Subcutaneous abdominal adipose tissue (tissue), 5 donors: ENCODE measurements around the gene NLGN3.
"Not testable (repeated sequence)": the region's sequence is repeated elsewhere in the genome, so short reads cannot be mapped to it uniquely, and the experiment has no call there.

Experiments
- H3K27ac ChIP-seq: one replicate; pipeline ENCODE4 v1.7.0; 2013; ENCODE audit warnings: low read depth, mild to moderate bottlenecking, inconsistent platforms, low read length, moderate library complexity
- H3K27me3 ChIP-seq, 5 donors: one replicate each; pipeline ENCODE4 v1.7.0; 2013; ENCODE audit warnings: low read length in 5 of 5, inconsistent platforms in 1 of 5; ENCODE audit not compliant: control insufficient read depth in 5 of 5, insufficient read depth in 4 of 5
- H3K36me3 ChIP-seq, 5 donors: one replicate each; pipeline ENCODE4 v1.7.0; 2013; ENCODE audit warnings: low read length in 5 of 5; ENCODE audit not compliant: control insufficient read depth in 5 of 5, insufficient read depth in 5 of 5
- H3K4me1 ChIP-seq, 5 donors: one replicate each; pipeline ENCODE4 v1.7.0; 2013; ENCODE audit warnings: low read length in 5 of 5, mild to moderate bottlenecking in 3 of 5, moderate library complexity in 1 of 5; ENCODE audit not compliant: control insufficient read depth in 5 of 5, insufficient read depth in 5 of 5
- H3K4me3 ChIP-seq, 5 donors: one replicate each; pipeline ENCODE4 v1.7.0; 2013; ENCODE audit warnings: low read length in 5 of 5, low read depth in 1 of 5
- H3K9ac ChIP-seq, 5 donors: one replicate each; pipeline ENCODE4 v1.7.0; 2013; ENCODE audit warnings: low read length in 5 of 5, mild to moderate bottlenecking in 4 of 5, moderate library complexity in 3 of 5
- H3K9me3 ChIP-seq, 5 donors: one replicate each; pipeline ENCODE4 v1.7.0; 2013; ENCODE audit warnings: low read length in 5 of 5; ENCODE audit not compliant: control insufficient read depth in 5 of 5
- donor health status: healthy.
- donor health status: healthy.
- donor health status: healthy.
- donor health status: healthy.
- donor health status: healthy.

NLGN3 gene

DNA sequence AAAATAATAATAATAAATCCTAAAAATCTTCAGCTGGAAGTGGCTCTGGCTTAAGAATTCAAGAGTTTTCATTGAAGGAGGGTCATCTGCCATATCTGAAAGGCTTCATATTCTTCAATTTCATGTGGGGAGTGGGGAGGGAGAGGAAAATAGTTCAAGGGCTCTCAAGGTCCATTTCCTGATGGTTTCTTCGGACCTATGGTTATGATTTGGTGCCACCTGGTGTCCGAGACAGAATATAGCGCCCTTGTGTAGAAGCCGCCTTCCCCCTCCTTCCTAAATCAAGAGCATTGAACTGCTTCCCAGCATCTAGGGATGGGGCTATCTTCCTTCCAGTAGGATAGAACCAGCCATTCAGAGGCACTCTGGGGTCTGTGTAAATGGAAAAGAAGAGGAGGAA is 34.3 kb downstream of the NLGN3 start:
- Histone ChIP-seq H3K9me3 (no peaks in the 10 kb centered on the region), H3K36me3 (no peaks in the 10 kb centered on the region), H3K27me3 (peaks cover 0 to 10% (median 4%) of the 10 kb centered on the region in 5 donors), H3K4me1 (peaks cover 0 to 11% (median 7%) of the 10 kb centered on the region in 5 donors), H3K9ac (no peak overlapping the region), H3K4me3 (no peak overlapping the region), H3K27ac (no peak overlapping the region)

DNA sequence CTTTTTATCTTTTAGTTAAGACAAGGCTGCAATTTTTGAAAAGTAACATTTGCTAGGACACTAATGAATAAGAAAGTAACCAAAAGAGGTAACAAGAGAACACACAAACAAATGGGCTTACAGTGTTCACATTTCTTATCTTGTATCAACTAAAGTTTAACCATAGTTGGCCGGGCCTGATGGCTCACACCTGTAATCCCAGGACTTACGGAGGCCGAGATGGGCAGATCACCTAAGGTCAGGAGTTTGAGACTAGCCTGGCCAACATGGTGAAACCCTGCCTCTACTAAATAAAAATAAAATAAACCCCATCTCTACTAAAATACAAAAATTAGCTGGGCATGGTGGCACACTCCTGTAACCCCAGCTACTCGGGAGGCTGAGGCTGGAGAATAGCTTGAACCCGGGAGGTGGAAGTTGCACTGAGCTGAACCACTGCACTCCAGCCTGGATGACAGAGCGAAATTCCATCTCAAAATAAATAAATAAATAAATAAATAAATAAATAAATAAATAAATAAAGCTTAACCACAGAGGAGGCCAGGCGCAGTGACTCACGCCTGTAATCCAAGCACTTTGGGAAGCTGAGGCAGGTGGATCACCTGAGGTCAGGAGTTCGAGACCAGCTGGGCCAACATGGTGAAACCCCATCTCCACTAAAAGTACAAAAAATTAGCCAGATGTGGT is 36.1 kb downstream of the NLGN3 start:
- peaks cover 0 to 11% (median 7%) of the 10 kb centered on the region in 5 donors for H3K4me1 ChIP-seq
- H3K9me3 ChIP-seq, H3K36me3 ChIP-seq, H3K27ac ChIP-seq, H3K9ac ChIP-seq, H3K4me3 ChIP-seq, H3K27me3 ChIP-seq: not testable (repeated sequence)

DNA sequence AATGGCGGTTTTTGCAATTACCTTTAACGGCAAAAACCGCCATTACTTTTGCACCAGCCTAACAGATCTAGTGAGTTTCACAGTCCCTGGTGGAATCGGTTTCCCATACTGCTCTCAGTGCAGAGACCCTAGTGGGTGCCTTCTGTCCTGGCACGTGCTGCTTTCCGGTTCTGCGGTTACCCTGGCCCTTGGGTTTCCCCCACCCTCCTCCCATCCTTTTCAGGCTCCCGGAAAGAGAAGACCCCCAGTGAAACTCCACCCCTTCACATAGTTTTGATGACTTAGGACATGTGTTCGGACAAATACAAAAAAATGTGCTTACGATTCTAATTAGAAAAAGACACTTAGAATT is 36.9 kb downstream of the NLGN3 start:
- H3K9ac ChIP-seq = peak overlapping the region in 4 of 5 donors; percentile 49 to 67 (median 56)
- peak overlapping the region; percentile 91 for H3K27ac ChIP-seq
- peak overlapping the region; percentile 52 to 70 (median 68) for H3K4me3 ChIP-seq
- H3K36me3 ChIP-seq = no peaks in the 10 kb centered on the region
- H3K27me3 ChIP-seq = peaks cover 0 to 8% (median 7%) of the 10 kb centered on the region in 5 donors
- no peaks in the 10 kb centered on the region for H3K9me3 ChIP-seq
- peaks cover 0 to 11% (median 7%) of the 10 kb centered on the region in 5 donors for H3K4me1 ChIP-seq

DNA sequence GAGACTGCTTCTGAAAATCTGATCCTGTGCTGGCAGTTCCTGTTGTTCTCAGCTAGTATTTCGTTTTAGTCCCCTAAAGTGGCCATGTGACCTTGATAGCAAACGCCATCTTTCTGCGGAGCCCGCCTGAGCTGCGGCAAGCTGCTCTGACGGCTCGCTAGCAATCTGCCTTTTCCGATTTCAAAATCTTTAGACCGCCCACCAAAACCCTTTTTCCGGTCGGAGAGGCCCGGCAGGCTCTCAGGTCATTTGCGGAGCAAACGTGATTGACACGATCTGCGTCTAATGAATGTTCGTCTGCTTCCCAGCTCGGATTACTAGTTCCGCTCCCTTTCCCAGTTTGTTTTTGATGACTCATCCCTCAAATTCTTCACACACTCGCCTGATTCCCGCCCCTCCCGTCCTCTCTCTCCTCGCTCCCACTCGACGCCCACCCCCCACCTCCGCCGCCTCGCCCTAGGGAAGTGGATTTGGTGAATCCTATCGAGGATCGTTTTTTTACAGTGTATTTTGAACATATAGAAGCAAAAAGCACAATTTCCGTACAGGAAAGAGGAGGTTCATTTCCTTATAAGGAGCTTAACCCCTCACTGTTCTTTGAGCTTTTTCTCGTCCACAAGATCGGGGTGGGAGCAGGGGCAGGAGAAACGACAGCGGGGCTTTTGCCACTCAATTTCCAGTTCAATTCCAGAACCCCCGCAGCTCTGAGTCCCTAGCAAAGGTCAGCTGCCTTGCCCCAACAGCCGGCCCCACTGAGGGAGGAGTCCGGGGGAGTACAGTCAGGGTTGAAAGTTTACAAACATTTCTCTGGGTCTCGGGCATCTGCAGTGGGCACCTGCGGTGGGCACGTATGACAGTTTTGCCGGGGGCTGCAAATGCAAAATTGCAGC is 37.5 kb downstream of the NLGN3 start:
- Histone ChIP-seq H3K27ac (peak overlapping the region; percentile 91), H3K36me3 (no peaks in the 10 kb centered on the region), H3K9ac (peak overlapping the region; percentile 52 to 79 (median 70)), H3K27me3 (peaks cover 0 to 8% (median 5%) of the 10 kb centered on the region in 5 donors), H3K4me1 (peaks cover 0 to 11% (median 7%) of the 10 kb centered on the region in 5 donors), H3K4me3 (peak overlapping the region; percentile 64 to 75 (median 68)), H3K9me3 (no peaks in the 10 kb centered on the region)

DNA sequence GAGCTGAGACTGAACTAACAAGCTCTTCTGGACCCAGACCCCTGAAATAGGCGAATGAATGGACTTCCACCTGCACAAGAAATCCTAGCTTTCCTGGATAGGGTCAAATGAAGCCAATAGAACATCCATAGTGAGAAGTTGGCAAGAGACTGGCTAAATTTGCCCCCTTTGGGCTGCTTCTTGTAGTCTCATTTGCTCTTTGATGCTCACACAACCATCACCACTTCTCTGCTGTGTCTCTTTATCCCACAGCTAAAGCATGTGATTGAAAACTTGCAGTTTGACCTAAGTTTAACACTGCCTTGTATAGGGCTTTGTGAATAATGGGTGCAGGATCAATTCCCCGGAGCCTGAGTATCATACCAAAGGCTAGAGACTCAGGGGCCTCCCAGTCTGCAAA is 38.2 kb downstream of the NLGN3 start:
- Histone ChIP-seq H3K4me1 (peaks cover 0 to 11% (median 7%) of the 10 kb centered on the region in 5 donors), H3K27me3 (peaks cover 0 to 8% (median 5%) of the 10 kb centered on the region in 5 donors), H3K9ac (peak overlapping the region in 4 of 5 donors; percentile 43 to 79 (median 74)), H3K36me3 (no peaks in the 10 kb centered on the region), H3K27ac (peak overlapping the region; percentile 91), H3K9me3 (no peaks in the 10 kb centered on the region), H3K4me3 (peak overlapping the region; percentile 59 to 75 (median 65))

DNA sequence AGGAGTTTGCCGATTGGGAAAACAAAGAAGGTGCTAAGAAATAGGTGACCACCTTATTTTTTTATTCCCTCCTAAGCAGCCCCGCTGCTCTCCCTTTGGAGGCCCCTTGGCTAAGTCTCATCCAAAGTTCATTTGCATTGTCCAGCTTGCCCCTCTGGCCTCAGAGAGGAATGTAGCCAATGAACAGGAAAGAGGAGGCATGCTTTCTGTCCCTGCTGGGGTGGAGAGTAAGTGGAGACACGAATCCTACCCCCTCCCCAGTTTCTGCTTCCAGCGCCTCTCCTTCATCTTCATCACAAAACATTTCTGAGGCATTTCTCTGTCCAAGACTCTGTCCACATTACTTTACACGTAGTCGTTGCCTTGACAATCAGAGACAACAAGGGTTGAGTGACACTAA is 38.7 kb downstream of the NLGN3 start:
- Histone ChIP-seq H3K36me3 (no peaks in the 10 kb centered on the region), H3K27me3 (peaks cover 0 to 8% (median 5%) of the 10 kb centered on the region in 5 donors), H3K27ac (no peak overlapping the region), H3K9me3 (no peaks in the 10 kb centered on the region), H3K4me1 (peaks cover 0 to 11% (median 7%) of the 10 kb centered on the region in 5 donors), H3K4me3 (no peak overlapping the region), H3K9ac (no peak overlapping the region)

DNA sequence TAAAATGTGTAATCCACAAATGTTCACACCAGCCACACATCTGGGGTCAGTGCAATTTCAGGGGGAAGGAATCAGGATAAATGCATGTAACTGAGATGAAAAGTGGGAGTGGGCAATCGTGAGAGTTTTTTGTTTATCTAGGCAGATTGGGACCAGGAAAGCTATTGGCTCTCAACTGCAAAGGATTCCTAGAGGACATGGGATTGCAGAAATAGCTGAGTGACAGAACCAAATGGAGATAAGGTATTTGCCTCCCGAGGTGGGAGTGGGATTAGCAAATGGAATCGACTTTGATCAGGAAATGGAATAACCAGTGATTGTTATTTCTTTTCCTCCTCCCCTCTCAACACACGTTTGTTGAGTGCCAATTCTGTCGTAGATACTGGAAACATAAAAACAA is 39.5 kb downstream of the NLGN3 start:
- Histone ChIP-seq H3K9ac (no peak overlapping the region), H3K36me3 (no peaks in the 10 kb centered on the region), H3K9me3 (no peaks in the 10 kb centered on the region), H3K4me3 (no peak overlapping the region), H3K27me3 (peaks cover 0 to 8% (median 5%) of the 10 kb centered on the region in 5 donors), H3K27ac (no peak overlapping the region), H3K4me1 (peaks cover 0 to 11% (median 7%) of the 10 kb centered on the region in 5 donors)

DNA sequence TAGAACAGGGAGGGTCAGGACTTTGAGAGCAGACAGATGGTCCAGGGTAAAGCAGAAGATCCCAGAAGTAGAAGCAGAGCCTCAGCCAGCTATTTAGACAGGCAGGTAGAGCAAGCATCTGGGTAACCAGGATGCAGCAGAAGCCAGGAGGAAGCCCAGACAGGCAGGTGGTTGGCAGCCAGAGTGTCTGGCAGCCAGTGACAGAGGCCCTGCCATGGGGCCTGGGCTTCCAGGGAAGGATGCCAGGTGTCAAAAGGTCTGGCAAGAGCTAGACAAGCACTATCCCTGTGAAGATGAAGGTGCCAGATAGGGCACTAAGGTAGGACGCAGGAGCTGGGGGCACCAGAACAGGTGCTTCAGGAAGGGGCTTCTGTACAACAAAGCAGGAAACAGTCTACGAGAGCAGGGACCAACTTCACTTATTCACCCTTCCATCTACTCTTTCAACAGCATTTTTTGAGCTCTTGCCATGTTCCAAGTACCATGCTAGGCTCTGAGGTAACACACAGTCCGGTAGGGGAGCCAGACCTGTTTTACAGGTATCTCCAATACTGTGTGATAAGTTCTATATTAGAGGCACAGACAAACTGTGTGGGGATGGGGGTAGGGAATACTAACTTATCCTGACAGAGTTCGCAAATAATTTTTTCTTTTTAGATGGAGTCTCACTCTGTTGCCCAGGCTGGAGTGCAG is 40.3 kb downstream of the NLGN3 start:
- Histone ChIP-seq H3K27ac (no peak overlapping the region), H3K9me3 (no peaks in the 10 kb centered on the region), H3K36me3 (no peaks in the 10 kb centered on the region), H3K9ac (no peak overlapping the region), H3K27me3 (peaks cover 0 to 8% (median 5%) of the 10 kb centered on the region in 5 donors), H3K4me1 (peaks cover 0 to 11% (median 7%) of the 10 kb centered on the region in 5 donors), H3K4me3 (no peak overlapping the region)

DNA sequence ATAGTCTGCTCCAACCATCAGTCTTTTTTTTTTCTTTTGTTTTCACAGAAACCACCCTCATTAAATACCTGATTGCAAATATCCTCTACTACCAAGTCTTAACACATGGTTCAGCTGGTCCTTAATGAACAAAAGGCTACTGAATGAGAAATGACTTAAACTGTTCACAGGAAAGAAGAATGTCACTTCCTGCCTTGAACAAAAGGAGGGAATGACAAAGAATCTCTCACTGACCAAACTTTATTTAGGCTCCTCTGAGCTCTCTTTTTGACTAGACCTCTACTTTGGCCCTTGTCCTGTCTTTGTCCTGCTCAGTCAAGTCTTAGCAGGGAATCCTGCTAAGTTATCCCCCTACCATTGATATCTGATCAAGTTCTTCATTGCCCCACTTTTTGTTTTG is 46.6 kb downstream of the NLGN3 start:
- Histone ChIP-seq H3K4me3 (no peak overlapping the region), H3K9me3 (no peaks in the 10 kb centered on the region), H3K4me1 (no peaks in the 10 kb centered on the region), H3K36me3 (no peaks in the 10 kb centered on the region), H3K27ac (no peak overlapping the region), H3K27me3 (peaks cover 0 to 3% (median 0%) of the 10 kb centered on the region in 5 donors), H3K9ac (no peak overlapping the region)
